Suprapubic skin (tissue), 4 donors: ENCODE data around the gene USP19.

Source experiments
- CTCF ChIP-seq, 2 donors: fragments of 200-600 bp in 1 of 2; fragments of 450-650 bp in 1 of 2; sonication (generic) in 1 of 2; IDR thresholded peaks; one replicate each; pipeline ENCODE4 v1.5.1; 2016 to 2019; ENCODE audit warnings: antibody characterized with exemption in 2 of 2, mild to moderate bottlenecking in 1 of 2, moderate library complexity in 1 of 2
- EP300 ChIP-seq: sonication (generic); formaldehyde crosslinking; IDR thresholded peaks from one replicate; pipeline ENCODE4 v1.6.1; 2017; ENCODE audit warnings: antibody characterized with exemption
- POLR2A ChIP-seq, 2 donors: fragments of 450-650 bp; IDR thresholded peaks; one replicate each; pipeline ENCODE4 v1.6.1; 2017; ENCODE audit warnings: antibody characterized with exemption in 2 of 2, mild to moderate bottlenecking in 2 of 2, moderate library complexity in 2 of 2
- POLR2AphosphoS5 ChIP-seq, 3 donors: sonication (generic); formaldehyde crosslinking; IDR thresholded peaks; one replicate each; pipeline ENCODE4 v1.6.1; 2017; ENCODE audit warnings: antibody characterized with exemption in 3 of 3

- TF ChIP-seq CTCF (IDR thresholded peaks at IDR 0.05) (no peak), POLR2A (IDR thresholded peaks at IDR 0.05) (no peak), POLR2AphosphoS5 (IDR thresholded peaks at IDR 0.05) (no peak), EP300 (no peak)
These were observed 43.0 kb upstream of the USP19 start for GRCh38 chr3:49163609-49164008.
